Coronary artery (tissue), 2 donors: Measurements from ENCODE around the gene NHLH1.

Experiments used
- DNase-seq: peaks from one replicate; pipeline ENCODE4 v3.0.0-alpha.2; 2017; ENCODE audit warnings: low spot score
- H3K27ac ChIP-seq, 2 donors: fragments of 200-600 bp; sonication (generic); one replicate each; pipeline ENCODE4 v1.5.1; 2016 to 2019
- H3K4me3 ChIP-seq: fragments of 200-600 bp; sonication (generic); 2 replicates; pipeline ENCODE4 v1.5.1; 2016; ENCODE audit warnings: mild to moderate bottlenecking, moderate library complexity
- CTCF ChIP-seq: fragments of 200-600 bp; sonication (generic); IDR thresholded peaks from one replicate; pipeline ENCODE4 v1.5.1; 2019; ENCODE audit warnings: antibody characterized with exemption

The NHLH1 gene

DNA sequence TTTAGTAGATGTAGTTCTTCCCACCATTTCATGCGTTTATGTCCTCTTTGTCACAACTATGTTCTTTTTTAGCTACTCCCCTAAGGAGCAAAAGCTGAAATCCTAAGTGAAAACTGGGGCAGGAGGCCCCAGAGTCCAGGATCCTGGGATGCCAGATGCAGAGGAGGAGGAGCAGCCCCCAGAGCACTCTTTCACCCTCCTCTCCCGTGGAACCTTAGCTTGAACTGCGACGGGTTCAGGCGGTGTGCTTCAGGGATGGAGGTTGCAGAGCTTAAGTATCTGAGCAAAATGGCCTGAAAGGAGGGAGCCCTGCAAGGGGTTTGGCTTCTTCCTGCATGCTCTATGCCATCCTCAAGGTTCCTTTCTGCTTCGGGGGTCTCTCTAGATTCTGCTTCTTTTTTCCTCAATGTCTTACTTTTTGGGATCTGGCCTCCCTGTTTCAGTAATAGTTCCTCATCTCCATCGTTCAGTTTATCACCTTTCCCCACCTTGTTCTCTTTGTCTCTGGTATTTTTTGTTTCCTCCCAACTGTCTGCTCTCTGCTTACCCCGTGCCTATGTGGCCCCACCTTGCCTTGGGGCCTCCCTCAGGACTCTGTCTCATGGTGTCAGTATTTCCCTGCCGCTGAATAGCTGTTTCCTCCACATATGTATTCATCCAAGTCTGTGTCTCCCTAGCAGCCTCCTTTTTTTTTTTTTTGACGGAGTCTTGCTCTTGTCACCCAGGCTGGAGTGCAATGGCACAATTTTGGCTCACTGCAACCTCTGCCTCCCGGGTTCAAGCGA is 2.7 kb upstream of the NHLH1 start:
- no peak for TF ChIP-seq CTCF
- H3K4me3 ChIP-seq, result no peak overlapping the region
- H3K27ac ChIP-seq, result no peak overlapping the region
- no peak for DNase-seq

GRCh38 chr1:160365325-160365724 is 1.5 kb upstream of the NHLH1 start:
- H3K4me3 ChIP-seq, result no peak overlapping the region
- DNase-seq, result no peak
- TF ChIP-seq CTCF, result no peak
- H3K27ac ChIP-seq, result no peak overlapping the region

GRCh38 chr1:160367516-160367900 is 637 bp downstream of the NHLH1 start:
- H3K27ac ChIP-seq, result no peak overlapping the region
- TF ChIP-seq CTCF, result no peak
- no peak overlapping the region for H3K4me3 ChIP-seq
- DNase-seq, result no peak

DNA sequence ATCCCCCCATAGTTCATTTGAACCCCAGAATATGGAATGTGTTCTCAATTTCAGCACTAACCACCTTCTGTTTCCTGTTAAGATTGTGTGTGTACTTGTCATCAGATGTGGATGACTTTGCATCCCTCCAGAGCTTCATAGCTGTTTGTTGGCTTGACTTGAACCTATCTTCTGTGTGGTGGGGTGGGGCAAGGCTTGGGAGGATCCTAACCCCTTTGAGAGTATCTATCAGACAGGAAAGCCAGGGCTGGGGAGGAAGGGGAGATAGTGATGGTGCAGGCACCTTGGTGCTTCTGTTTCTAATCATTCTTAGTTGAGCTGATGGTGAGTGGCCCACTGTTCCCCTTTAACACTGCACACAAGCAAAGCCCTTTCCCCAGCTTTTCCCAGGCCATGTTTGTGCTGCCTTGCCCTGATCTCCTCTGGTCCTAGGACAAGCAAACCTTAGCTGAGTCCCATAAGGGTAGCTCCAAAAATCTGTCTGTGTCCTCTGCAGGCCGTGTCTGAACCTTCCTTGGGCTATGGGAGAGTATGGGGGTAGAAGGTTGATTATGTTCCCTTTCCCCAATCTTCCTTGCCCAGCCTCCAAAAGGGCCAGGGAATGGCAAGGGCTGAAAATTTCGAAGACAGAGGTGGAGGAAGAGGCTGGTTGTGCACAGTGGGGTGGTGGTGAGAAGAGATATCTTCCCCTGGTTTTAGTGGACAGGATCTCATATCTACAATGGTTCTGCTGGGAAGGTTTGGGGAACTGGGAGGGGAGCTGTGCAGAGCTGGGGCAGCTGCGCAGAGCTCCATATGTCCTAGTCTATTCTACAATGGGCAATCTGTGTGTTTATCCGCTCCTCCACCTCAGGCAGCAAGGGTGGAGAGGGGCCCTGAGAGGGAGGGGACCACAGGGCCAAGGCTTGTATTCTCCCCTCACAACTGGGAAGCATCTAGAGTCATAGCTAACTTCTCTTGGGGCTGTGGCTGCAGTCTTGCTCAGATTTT is 1.4 kb downstream of the NHLH1 start:
- TF ChIP-seq CTCF, result no peak
- no peak for DNase-seq
- Histone ChIP-seq H3K4me3 (no peak overlapping the region), H3K27ac (no peak overlapping the region)

GRCh38 chr1:160369087-160369486 is 2.2 kb downstream of the NHLH1 start:
- TF ChIP-seq CTCF, result no peak
- no peak overlapping the region for H3K4me3 ChIP-seq
- DNase-seq, result no peak
- H3K27ac ChIP-seq, result no peak overlapping the region

- no peak overlapping the region for H3K4me3 ChIP-seq
- H3K27ac ChIP-seq, result no peak overlapping the region
- peak; percentile 54 for DNase-seq
- no peak for TF ChIP-seq CTCF
These were observed 3.9 kb downstream of the NHLH1 start for GRCh38 chr1:160370561-160371345.
